Left ventricle myocardium superior (tissue), 1 donor: ENCODE data around the gene PNRC1. TPM values are rescaled to one million over a fixed set of nuclear protein-coding genes. Genes with fewer than 3 reads are reported as not detected.

ENCODE experiments used
- total RNA-seq: library from RNA; stranded (reverse); fragmentation: NEBNext Ultra II Directional; extraction: Animal tissue kit (Norgen Biotek cat#: 25700); gene quantifications from one replicate; pipeline ENCODE4 v1.2.1, GENCODE V29; 2021
- donor health status: DM: no; HTN: yes; CAD: no; lungs with severe emphysema.

Gene PNRC1
- total RNA-seq, 1 donor from 2014 or later = 161 TPM

Other genes with a start within 250 kb of the PNRC1 start
- gene RNGTT, start 117.1 kb upstream of the PNRC1 start, total RNA-seq = 8.4 TPM
- 0.07 TPM for gene SRSF12, start 37.3 kb downstream of the PNRC1 start, total RNA-seq
- 11.8 TPM for gene PM20D2, start 65.3 kb downstream of the PNRC1 start, total RNA-seq
- gene GABRR1, start 136.6 kb downstream of the PNRC1 start, total RNA-seq = not detected
- gene GABRR2, start 234.5 kb downstream of the PNRC1 start, total RNA-seq = 0.52 TPM